ENCODE measurements around the gene RNU6-1.
A peak's percentile ranks its signal among the peaks of the same experiment; 100 is the strongest.

The RNU6-1 gene

DNA sequence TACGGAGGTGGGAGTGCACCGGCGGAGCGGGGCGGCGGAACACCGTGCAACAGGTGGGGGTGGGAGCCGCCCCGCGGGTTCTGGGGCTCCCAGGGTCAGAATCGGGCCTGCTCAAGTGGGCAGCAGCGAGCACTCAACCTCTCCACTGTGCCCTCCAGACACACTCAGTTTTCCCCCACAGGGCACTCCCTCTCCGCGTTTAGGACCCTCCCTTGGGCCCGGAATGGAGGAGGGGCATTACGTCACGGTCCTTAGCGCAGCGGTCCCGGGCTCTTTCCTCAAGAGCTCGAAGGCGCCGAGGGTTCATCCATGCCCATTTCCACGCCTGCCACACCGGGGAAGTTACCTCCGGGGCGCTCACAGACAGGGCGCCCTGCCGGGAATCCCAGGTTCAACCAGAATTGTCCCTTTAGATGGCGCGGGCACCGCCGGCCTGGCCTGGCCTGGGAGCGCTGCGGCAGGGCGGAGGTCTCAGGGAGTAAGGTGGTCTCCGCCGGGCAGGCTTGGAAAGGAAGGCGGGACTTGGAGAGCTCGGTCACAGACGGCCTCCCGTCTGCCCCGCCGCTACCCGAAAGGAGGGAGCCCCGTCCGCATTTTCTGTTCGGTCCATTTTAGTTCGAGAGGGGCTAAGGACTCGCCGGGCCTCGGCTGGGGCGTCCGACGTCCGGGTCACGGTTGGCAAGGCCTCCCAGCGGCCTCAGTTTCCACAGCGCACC, 5.1 kb downstream of the RNU6-1 start:
- no peaks in the 10 kb centered on the region for H3K9me3 ChIP-seq (ENCODE audit: low read depth, low read length)
- TF ChIP-seq EZH2 (IDR thresholded peaks at IDR 0.05) (no peak), POLR2AphosphoS5 (IDR thresholded peaks at IDR 0.05; ENCODE audit: borderline replicate concordance, low read depth, low read length) (no peak), FOXP2 (optimal IDR thresholded peaks at IDR 0.05; ENCODE audit: control extremely low read depth, extremely low read length, insufficient read depth) (no peak)
- no peaks in the 10 kb centered on the region for H3K36me3 ChIP-seq (ENCODE audit: insufficient read depth, low read length)
- H3K9ac ChIP-seq (ENCODE audit: insufficient read length): no peak overlapping the region
- DNase-seq (ENCODE audit: low read depth, low spot score): no peak
- H3K27ac ChIP-seq: no peak overlapping the region
- H3K4me3 ChIP-seq: peak overlapping the region; percentile 77

DNA sequence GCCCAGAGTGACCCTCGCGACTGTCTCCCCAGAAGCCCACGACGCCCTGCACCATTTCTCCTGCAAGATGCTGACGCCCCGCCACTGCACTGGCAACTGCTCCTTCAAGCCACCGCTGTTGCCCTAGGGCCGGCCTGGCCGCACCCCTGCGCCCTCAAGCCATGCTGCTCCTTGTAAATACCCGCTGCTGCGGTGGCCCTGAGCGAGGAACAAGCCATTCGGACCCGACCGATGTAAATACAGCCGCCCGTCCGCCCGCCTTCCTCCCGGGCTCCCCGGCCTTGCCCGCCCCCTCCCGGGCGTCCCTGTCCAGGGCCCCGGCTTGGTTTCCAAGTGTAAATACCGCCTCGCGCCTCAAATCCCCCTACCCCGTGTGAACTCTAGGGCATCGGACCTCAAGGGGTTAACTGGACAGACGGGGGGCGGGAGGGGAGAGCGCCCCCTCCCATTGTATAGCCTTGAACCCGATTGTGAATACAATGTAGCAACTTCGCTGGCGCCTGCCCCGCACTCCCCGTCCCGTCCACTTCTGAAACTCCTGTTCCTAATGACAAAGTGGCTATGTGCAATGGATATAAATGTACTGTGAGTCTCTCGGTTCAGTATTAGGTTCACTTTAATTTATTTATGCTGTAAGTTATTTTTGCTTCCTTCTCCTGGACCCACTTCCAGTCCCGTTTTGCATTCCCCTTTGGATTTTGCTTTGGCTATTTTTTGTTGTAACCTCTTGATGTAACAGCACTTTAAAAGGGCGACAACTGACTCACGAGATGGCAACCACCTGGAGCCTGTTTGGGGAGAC, 5.9 kb downstream of the RNU6-1 start:
- H3K9me3 ChIP-seq (ENCODE audit: low read depth, low read length): no peaks in the 10 kb centered on the region
- DNase-seq (ENCODE audit: low read depth, low spot score): no peak
- TF ChIP-seq EZH2 (IDR thresholded peaks at IDR 0.05) (no peak), POLR2AphosphoS5 (IDR thresholded peaks at IDR 0.05; ENCODE audit: borderline replicate concordance, low read depth, low read length) (no peak), FOXP2 (optimal IDR thresholded peaks at IDR 0.05; ENCODE audit: control extremely low read depth, extremely low read length, insufficient read depth) (no peak)
- H3K9ac ChIP-seq (ENCODE audit: insufficient read length): no peak overlapping the region
- H3K4me3 ChIP-seq: peak overlapping the region; percentile 77
- H3K27ac ChIP-seq: no peak overlapping the region
- H3K36me3 ChIP-seq (ENCODE audit: insufficient read depth, low read length): no peaks in the 10 kb centered on the region

DNA sequence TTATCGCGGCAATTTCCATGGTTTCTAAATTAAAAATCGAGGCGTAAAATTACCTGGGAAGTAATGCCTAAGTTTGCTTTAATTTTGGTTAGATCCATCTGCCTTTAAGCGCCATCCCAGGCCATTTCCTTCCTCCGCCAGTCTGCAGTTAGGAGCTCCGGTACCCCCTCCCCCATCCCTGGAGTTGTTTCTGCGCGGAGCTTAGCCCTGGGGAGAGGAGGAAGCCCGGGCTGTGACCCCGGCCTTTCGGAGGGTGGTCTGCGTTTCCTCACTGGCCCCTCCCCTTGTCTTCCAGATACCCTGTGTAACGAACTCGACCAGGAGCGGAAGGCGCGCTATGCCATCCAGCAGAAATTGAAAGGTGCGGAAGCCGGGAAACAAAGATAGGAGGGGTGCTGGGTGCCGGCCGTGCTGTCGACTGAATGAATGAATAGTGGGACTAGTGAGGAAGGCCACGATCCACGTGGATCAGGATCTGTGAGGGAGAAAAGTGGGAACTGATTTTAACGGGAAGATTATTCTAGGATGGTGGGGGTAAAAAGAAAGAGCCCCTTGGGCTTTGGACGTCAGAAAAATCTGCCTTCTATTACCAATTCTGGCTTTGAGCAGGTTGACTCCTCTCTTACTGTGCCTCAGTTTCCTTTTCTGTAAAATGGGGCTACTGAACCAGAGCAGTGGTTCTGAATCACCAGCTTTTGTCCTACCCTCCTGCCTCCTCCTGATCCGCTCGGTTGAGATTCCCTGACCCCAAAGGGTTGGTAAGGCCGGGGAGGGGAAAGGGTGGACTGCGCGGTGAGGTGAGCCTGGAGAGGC, 6.7 kb downstream of the RNU6-1 start:
- DNase-seq (ENCODE audit: low read depth, low spot score): no peak
- Histone ChIP-seq H3K27ac (no peak overlapping the region), H3K4me3 (peak overlapping the region; percentile 77), H3K9ac (ENCODE audit: insufficient read length) (no peak overlapping the region), H3K9me3 (ENCODE audit: low read depth, low read length) (no peaks in the 10 kb centered on the region), H3K36me3 (ENCODE audit: insufficient read depth, low read length) (no peaks in the 10 kb centered on the region)
- TF ChIP-seq FOXP2 (optimal IDR thresholded peaks at IDR 0.05; ENCODE audit: control extremely low read depth, extremely low read length, insufficient read depth): no peak
- TF ChIP-seq POLR2AphosphoS5 (IDR thresholded peaks at IDR 0.05; ENCODE audit: borderline replicate concordance, low read depth, low read length): no peak
- TF ChIP-seq EZH2 (IDR thresholded peaks at IDR 0.05): no peak

DNA sequence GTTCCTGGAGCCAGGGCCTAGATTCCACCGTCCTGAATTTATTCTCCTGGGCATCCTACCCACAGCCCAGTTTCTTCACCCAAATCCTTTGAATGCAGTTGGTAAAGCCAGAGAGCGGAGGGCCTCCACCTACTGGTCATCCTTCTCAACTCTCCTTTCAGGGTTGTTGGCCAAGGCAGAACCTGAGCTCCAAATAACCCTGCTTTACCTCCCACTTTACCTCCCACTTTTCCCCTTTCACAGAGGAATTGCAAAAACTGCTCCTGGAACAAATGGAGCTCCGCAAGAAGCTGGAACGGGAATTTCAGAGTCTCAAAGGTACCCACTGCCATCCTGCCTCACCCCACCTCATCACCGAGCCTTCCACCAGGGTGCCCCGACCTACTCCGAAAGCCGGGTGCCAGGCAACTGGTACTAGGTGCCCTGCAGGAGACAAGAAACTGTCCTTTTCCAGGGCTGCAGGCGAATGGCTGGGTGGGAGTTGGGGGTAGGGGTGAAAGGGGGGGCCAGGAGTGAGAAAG, 7.8 kb downstream of the RNU6-1 start:
- TF ChIP-seq POLR2AphosphoS5 (IDR thresholded peaks at IDR 0.05; ENCODE audit: borderline replicate concordance, low read depth, low read length) (no peak), FOXP2 (optimal IDR thresholded peaks at IDR 0.05; ENCODE audit: control extremely low read depth, extremely low read length, insufficient read depth) (no peak), EZH2 (IDR thresholded peaks at IDR 0.05) (no peak)
- Histone ChIP-seq H3K4me3 (no peak overlapping the region), H3K9me3 (ENCODE audit: low read depth, low read length) (no peaks in the 10 kb centered on the region), H3K9ac (ENCODE audit: insufficient read length) (no peak overlapping the region), H3K27ac (no peak overlapping the region), H3K36me3 (ENCODE audit: insufficient read depth, low read length) (no peaks in the 10 kb centered on the region)
- no peak for DNase-seq (ENCODE audit: low read depth, low spot score)

DNA sequence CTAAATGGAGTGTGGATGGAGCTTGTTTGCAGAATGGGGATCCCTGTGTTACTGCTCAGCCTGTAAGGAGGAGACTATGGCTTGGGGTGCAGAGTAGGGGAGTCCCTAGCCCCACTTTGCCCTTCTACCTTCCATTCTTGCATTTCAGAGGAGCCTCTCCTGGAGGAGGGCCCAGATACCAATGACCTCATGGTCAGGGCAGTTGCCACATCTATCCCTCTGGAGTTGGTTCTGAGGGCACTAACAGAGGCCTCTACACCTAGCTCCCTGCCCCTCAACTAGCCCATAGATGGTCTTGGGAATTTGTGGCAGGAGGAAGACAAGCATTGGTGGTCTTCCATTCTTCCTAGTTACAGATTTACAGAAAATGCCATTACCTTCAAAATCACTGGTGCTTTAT, 8.5 kb downstream of the RNU6-1 start:
- Histone ChIP-seq H3K4me3 (no peak overlapping the region), H3K27ac (no peak overlapping the region), H3K9ac (ENCODE audit: insufficient read length) (no peak overlapping the region), H3K36me3 (ENCODE audit: insufficient read depth, low read length) (no peaks in the 10 kb centered on the region), H3K9me3 (ENCODE audit: low read depth, low read length) (no peaks in the 10 kb centered on the region)
- no peak for DNase-seq (ENCODE audit: low read depth, low spot score)
- TF ChIP-seq FOXP2 (optimal IDR thresholded peaks at IDR 0.05; ENCODE audit: control extremely low read depth, extremely low read length, insufficient read depth): no peak
- no peak for TF ChIP-seq POLR2AphosphoS5 (IDR thresholded peaks at IDR 0.05; ENCODE audit: borderline replicate concordance, low read depth, low read length)
- TF ChIP-seq EZH2 (IDR thresholded peaks at IDR 0.05): no peak

DNA sequence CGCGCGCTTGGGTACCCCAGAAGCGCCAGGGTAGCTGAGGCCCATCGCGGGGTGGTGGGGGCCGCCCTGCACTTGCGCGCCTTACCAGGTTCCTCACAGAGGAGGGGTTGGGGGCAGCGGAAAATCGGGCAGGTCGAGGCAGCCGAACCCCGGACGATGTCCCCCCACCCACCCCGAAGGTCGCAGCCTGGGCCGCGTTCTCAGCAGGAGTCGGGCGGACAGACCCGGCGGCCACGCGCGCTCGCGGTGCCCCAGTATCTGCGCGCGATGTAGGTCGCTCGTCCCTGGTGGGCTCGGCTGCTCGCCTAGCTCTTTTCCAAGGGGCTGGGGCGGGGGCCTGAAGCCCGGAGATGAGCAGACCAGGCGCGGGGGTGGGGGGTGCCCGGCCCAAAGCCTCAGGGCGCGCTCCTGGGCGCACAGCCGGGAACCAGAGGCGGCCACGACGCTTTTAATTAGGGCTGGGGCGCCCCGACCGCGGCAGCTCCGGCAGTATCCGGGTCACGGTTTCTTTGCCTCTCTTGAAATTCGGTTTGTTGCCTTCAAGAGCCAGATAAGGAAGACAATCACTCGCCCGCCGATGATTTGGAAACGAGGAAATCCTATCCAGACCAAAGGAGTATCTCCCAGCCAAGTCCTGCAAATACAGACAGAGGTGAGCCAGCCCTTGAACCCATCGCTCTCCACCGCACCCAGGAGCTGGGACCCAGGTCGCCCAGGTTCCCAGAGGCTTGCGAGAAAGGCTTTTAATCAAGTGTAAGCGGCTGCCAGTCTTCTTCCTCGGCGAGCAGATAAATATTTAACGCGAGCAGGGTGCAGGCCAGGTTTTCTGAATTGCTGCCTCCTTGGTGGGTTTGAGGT, 10.0 kb downstream of the RNU6-1 start:
- H3K27ac ChIP-seq: no peak overlapping the region
- no peaks in the 10 kb centered on the region for H3K9me3 ChIP-seq (ENCODE audit: low read depth, low read length)
- H3K4me3 ChIP-seq: no peak overlapping the region
- no peak for DNase-seq (ENCODE audit: low read depth, low spot score)
- no peak overlapping the region for H3K9ac ChIP-seq (ENCODE audit: insufficient read length)
- TF ChIP-seq FOXP2 (optimal IDR thresholded peaks at IDR 0.05; ENCODE audit: control extremely low read depth, extremely low read length, insufficient read depth): no peak
- no peak for TF ChIP-seq EZH2 (IDR thresholded peaks at IDR 0.05)
- no peak for TF ChIP-seq POLR2AphosphoS5 (IDR thresholded peaks at IDR 0.05; ENCODE audit: borderline replicate concordance, low read depth, low read length)
- H3K36me3 ChIP-seq (ENCODE audit: insufficient read depth, low read length): no peaks in the 10 kb centered on the region

DNA sequence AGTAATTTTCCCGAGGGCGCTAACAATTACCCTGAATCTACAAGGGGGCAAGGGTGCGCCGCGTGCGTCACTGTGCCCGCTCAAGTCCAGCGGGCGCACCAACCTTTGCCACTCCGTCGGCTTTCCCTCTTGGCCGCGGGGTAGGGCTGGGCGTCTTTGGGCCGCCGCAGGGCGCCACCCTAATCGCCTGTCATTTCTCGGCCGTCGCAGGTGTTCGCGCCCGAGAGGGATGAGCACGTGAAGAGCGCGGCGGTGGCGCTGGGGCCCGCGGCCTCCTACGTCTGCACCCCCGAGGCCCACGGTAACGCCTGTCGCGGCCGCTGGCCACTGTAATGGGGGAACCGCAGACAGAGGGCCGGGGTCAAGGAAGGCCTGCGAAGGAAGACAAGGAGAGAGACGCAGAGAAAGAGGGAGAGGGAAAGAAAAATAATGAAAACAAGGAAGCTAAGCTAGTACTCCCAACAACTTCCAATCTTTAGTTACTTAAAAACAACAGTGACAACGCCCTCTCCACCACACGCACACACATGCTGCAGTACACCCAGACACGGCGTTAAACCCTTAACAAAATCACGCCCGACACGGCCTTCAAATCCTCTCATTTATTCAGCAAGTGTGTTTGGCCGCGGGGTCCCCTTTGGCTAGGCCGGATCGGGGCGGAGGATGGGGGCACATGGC, 10.7 kb downstream of the RNU6-1 start:
- no peak for DNase-seq (ENCODE audit: low read depth, low spot score)
- no peak overlapping the region for H3K27ac ChIP-seq
- TF ChIP-seq EZH2 (IDR thresholded peaks at IDR 0.05): no peak
- TF ChIP-seq POLR2AphosphoS5 (IDR thresholded peaks at IDR 0.05; ENCODE audit: borderline replicate concordance, low read depth, low read length): no peak
- no peak for TF ChIP-seq FOXP2 (optimal IDR thresholded peaks at IDR 0.05; ENCODE audit: control extremely low read depth, extremely low read length, insufficient read depth)
- no peaks in the 10 kb centered on the region for H3K36me3 ChIP-seq (ENCODE audit: insufficient read depth, low read length)
- no peaks in the 10 kb centered on the region for H3K9me3 ChIP-seq (ENCODE audit: low read depth, low read length)
- H3K9ac ChIP-seq (ENCODE audit: insufficient read length): no peak overlapping the region
- no peak overlapping the region for H3K4me3 ChIP-seq

Measured in SK-N-MC (cell line).